GM12878 (cell line): ENCODE measurements around the gene FNDC8. TPM values are rescaled to one million over a fixed set of nuclear protein-coding genes. Genes with fewer than 3 reads are reported as not detected.

Experiments used
- ATAC-seq: fragments of 200-7000 bp; cut with Tn5 transposase; 3 replicates; pipeline ENCODE4 v1.9.1; 2020; ENCODE audit warnings: mild to moderate bottlenecking, moderate library complexity
- BruUV-seq: library from RNA; stranded (reverse); fragments of 400-500 nt; replicated peaks from 2 replicates; lab custom pipeline; 2021; lab: Mats Ljungman, UMichigan
- CTCF ChIA-PET: fragments of 300-600 bp; sonication (Branson Sonifier 250); formaldehyde crosslinking; extraction: SDS; loops from one replicate; lab custom pipeline; 2021; ENCODE audit warnings: inconsistent platforms; lab: Yijun Ruan, JAX
- POLR2A ChIA-PET: fragments of 350-600 bp; formaldehyde crosslinking; extraction: SDS; loops from one replicate; lab custom pipeline; 2021; ENCODE audit warnings: inconsistent platforms; lab: Charles Lee
- RAD21 ChIA-PET: fragments of 300-600 bp; sonication (Branson Sonifier 250); formaldehyde crosslinking; loops from one replicate; lab custom pipeline; 2023; ENCODE audit warnings: antibody characterized with exemption; ENCODE audit not compliant: unreplicated experiment; lab: Charles Lee
- SMC1A ChIA-PET: fragments of 300-600 bp; sonication (Branson Sonifier 250); formaldehyde crosslinking; loops from one replicate; lab custom pipeline; 2023; ENCODE audit not compliant: unreplicated experiment, uncharacterized antibody; lab: Charles Lee
- DNase-seq: peaks from one replicate; pipeline ENCODE4 v3.0.0-alpha.2; 2011; ENCODE audit warnings: low read depth, low spot score
- FAIRE-seq: peaks from 3 replicates; lab custom pipeline; 2011; peaks lifted over from hg19 to GRCh38; lab: Jason Lieb, UNC
- H2AFZ ChIP-seq: 2 replicates; pipeline ENCODE4 v1.6.0; 2011; ENCODE audit warnings: low read depth, low read length, control low read depth; ENCODE audit not compliant: control insufficient read depth
- H3K27ac ChIP-seq: 2 replicates; pipeline ENCODE4 v1.5.1; 2011; ENCODE audit warnings: control low read depth; ENCODE audit not compliant: control insufficient read depth, insufficient read depth
- H3K27me3 ChIP-seq, 2 experiments: replicated peaks in 1 of 2; 2 replicates each; pipeline versions ENCODE4 v1.6.0 to v1.6.1; 2011; ENCODE audit warnings: low read length in 1 of 2; ENCODE audit not compliant: control insufficient read depth in 2 of 2, insufficient read depth in 2 of 2
- H3K36me3 ChIP-seq, 2 experiments: 2 replicates each; pipeline ENCODE4 v1.5.1; 2011; ENCODE audit warnings: low read length in 1 of 2; ENCODE audit not compliant: control insufficient read depth in 2 of 2, insufficient read depth in 2 of 2
- H3K4me1 ChIP-seq: 2 replicates; pipeline ENCODE4 v1.6.1; 2011; ENCODE audit warnings: mild to moderate bottlenecking, low read length, moderate library complexity, mixed read lengths; ENCODE audit not compliant: control insufficient read depth, insufficient read depth
- H3K4me2 ChIP-seq: 2 replicates; pipeline ENCODE4 v1.6.0; 2011; ENCODE audit warnings: control low read depth; ENCODE audit not compliant: control insufficient read depth, insufficient read depth
- H3K4me3 ChIP-seq: fragments of 200-600 bp; sonication (generic); 2 replicates; pipeline ENCODE4 v1.5.1; 2016
- H3K79me2 ChIP-seq: 2 replicates; pipeline ENCODE4 v1.6.0; 2011; ENCODE audit warnings: low read length; ENCODE audit not compliant: control insufficient read depth, insufficient read depth
- H3K9ac ChIP-seq: 2 replicates; pipeline ENCODE4 v1.8.0; 2011; ENCODE audit warnings: low read length, control low read depth, mixed read lengths; ENCODE audit not compliant: control insufficient read depth, insufficient read depth
- H3K9me3 ChIP-seq: replicated peaks from 3 replicates; pipeline ENCODE4 v1.5.1; 2011; ENCODE audit warnings: mild to moderate bottlenecking, low read length; ENCODE audit not compliant: control insufficient read depth, insufficient read depth
- H4K20me1 ChIP-seq: 2 replicates; pipeline ENCODE4 v1.6.0; 2011; ENCODE audit not compliant: control insufficient read depth, insufficient read depth
- CBX3 ChIP-seq: fragments of 200-600 bp; sonication (generic); IDR thresholded peaks from 2 replicates; pipeline ENCODE4 v1.6.1; 2016; ENCODE audit warnings: low read depth, borderline replicate concordance
- CHD1 ChIP-seq: IDR thresholded peaks from 2 replicates; pipeline ENCODE4 v1.6.1; 2012; ENCODE audit warnings: low read depth, low read length, improper control_type of control experiment
- CHD2 ChIP-seq: IDR thresholded peaks from 2 replicates; pipeline ENCODE4 v1.6.1; 2011; ENCODE audit warnings: low read depth, low read length, improper control_type of control experiment, borderline replicate concordance
- CREM ChIP-seq: IDR thresholded peaks from 2 replicates; pipeline ENCODE4 v1.6.1; 2014; ENCODE audit warnings: antibody characterized with exemption, low read depth
- EED ChIP-seq: sonication (generic); IDR thresholded peaks from 2 replicates; pipeline ENCODE4 v1.6.1; 2016; ENCODE audit warnings: antibody characterized with exemption, low read depth
- GABPA ChIP-seq: IDR thresholded peaks from 2 replicates; pipeline ENCODE4 v1.6.1; 2014; ENCODE audit warnings: antibody characterized with exemption, low read depth, mild to moderate bottlenecking, inconsistent platforms
- GATAD2B ChIP-seq: fragments of 450-650 bp; conservative IDR thresholded peaks from 2 replicates; pipeline ENCODE4 v1.6.1; 2017; ENCODE audit warnings: low read depth, mild to moderate bottlenecking, moderate library complexity
- IRF5 ChIP-seq: fragments of 450-650 bp; IDR thresholded peaks from 2 replicates; pipeline ENCODE4 v1.6.1; 2017; ENCODE audit warnings: borderline replicate concordance
- JUNB ChIP-seq: IDR thresholded peaks from 2 replicates; pipeline ENCODE4 v1.6.1; 2016; ENCODE audit warnings: antibody characterized with exemption, mild to moderate bottlenecking
- MXI1 ChIP-seq: fragments of 150-350 bp; IDR thresholded peaks from 2 replicates; pipeline ENCODE4 v1.6.1; 2011; ENCODE audit warnings: low read depth, mild to moderate bottlenecking, inconsistent platforms, low read length, improper control_type of control experiment
- NBN ChIP-seq: fragments of 450-650 bp; IDR thresholded peaks from 2 replicates; pipeline ENCODE4 v1.6.1; 2016
- NR2F1 ChIP-seq: fragments of 450-650 bp; conservative IDR thresholded peaks from 2 replicates; pipeline ENCODE4 v1.6.1; 2017; ENCODE audit warnings: mild to moderate bottlenecking
- RBBP5 ChIP-seq: fragments of 200-600 bp; sonication (generic); conservative IDR thresholded peaks from 2 replicates; pipeline ENCODE4 v1.6.1; 2016
- SIX5 ChIP-seq: IDR thresholded peaks from 2 replicates; pipeline ENCODE4 v1.6.1; 2011; ENCODE audit warnings: mild to moderate bottlenecking, low read depth, low read length, moderate library complexity; ENCODE audit not compliant: severe bottlenecking
- SMARCA5 ChIP-seq: fragments of 450-650 bp; IDR thresholded peaks from 2 replicates; pipeline ENCODE4 v1.6.1; 2017; ENCODE audit warnings: mild to moderate bottlenecking
- SP1 ChIP-seq: IDR thresholded peaks from one replicate; pipeline ENCODE4 v1.6.1; 2011; ENCODE audit warnings: low read depth, low read length
- TBL1XR1 ChIP-seq: IDR thresholded peaks from 2 replicates; pipeline ENCODE4 v1.6.1; 2012; ENCODE audit warnings: low read depth, low read length, improper control_type of control experiment
- WGBS: methylation state at CpG from one replicate; pipeline ENCODE4 v1.1.6; 2016; ENCODE audit warnings: low lambda C conversion rate; ENCODE audit not compliant: insufficient replicate concordance, insufficient coverage; ENCODE audit errors: missing lambda C conversion rate; 5-methylcytosine and 5-hydroxymethylcytosine counted together
- in situ Hi-C: fragments of 300-500 bp; cut with MboI; formaldehyde crosslinking; loops from 9 replicates; pipeline ENCODE4 v1.14.3; 2018; ENCODE audit warnings: mixed read lengths
- intact Hi-C: fragments of 100-400 bp; cut with micrococcal nuclease; formaldehyde crosslinking; loops from one replicate; pipeline ENCODE4 v1.14.2; 2022; ENCODE audit not compliant: unreplicated experiment
- polyA plus RNA-seq, 11 experiments: library from polyadenylated mRNA; depleted of rRNA in 4 of 11; unstranded in 6 of 11; stranded (reverse) in 5 of 11; fragments of >200 nt; fragmentation: Nextera tagmentation in 4 of 11; fragmentation: Illumina TruSeq in 1 of 11; extraction: Ambion mirVana in 4 of 11; extraction: Trizol in 1 of 11; gene quantifications; 1 replicate in 1 of 11; 2 replicates in 10 of 11; pipeline versions ENCODE4 v1.2.1 to v1.2.3, GENCODE V29; 2011 to 2016; ENCODE audit warnings: inconsistent platforms in 2 of 11, missing spikeins in 2 of 11, low read depth in 1 of 11
- total RNA-seq, 4 experiments: library from RNA; depleted of rRNA in 3 of 4; stranded (reverse); fragments of >200 nt in 3 of 4; fragmentation: Illumina TruSeq in 1 of 4; extraction: Trizol in 1 of 4; gene quantifications; 2 replicates each; pipeline versions ENCODE4 v1.2.1 to v1.2.3, GENCODE V29; 2013 to 2021

Gene FNDC8
- total and polyA plus RNA-seq, 10 of the 15 experiments (the other 5 are each of a cell fraction or from before 2014, with no cell fraction given) = 0.06 to 0.15 (median 0.11) TPM; not detected in 7

DNA sequence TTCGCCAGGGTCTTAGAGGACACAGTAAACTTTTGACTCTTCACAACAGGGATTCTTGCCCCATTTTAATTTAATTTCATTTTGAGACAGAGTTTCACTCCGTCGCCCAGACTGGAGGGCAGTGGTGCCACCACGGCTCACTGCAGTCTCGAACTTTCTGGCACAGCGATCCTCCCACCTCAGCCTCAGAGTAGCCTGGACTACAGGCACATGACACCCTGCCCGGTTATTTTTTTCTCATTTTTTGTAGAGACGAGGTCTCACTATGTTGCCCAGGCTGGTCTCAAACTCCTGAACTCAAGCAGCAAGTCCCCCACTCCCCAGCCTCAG is 21.0 kb downstream of the FNDC8 start:
- no peak for TF ChIP-seq NBN
- TF ChIP-seq CBX3 = no peak
- TF ChIP-seq MXI1 = no peak
- no peak for TF ChIP-seq JUNB
- TF ChIP-seq EED = no peak
- no peak for TF ChIP-seq TBL1XR1
- Histone ChIP-seq H3K4me1 (no peaks in the 10 kb centered on the region), H3K4me2 (no peak overlapping the region), H3K27me3 (peaks cover 0 to 2% of the 10 kb centered on the region in 2 experiments; a peak in 1 of 4 replicates), H4K20me1 (no peaks in the 10 kb centered on the region), H3K9me3 (no peaks in the 10 kb centered on the region), H3K9ac (no peak overlapping the region), H3K27ac (no peak overlapping the region), H3K79me2 (peaks cover 24% of the 10 kb centered on the region), H2AFZ (no peak overlapping the region), H3K4me3 (no peak overlapping the region), H3K36me3 (peaks cover 2 to 4% of the 10 kb centered on the region in 2 experiments; a peak in 3 of 4 replicates)
- ChIA-PET SMC1A (interaction anchor here (1.8 kb wide), 1 partner anchor 697 kb away, joined by 4 read pairs; no protein-coding TSS in a partner anchor), POLR2A (interaction anchor here (0.7 kb wide), 1 partner anchor 111 kb away, joined by 3 read pairs; no protein-coding TSS in a partner anchor), CTCF (interaction anchor here (0.6 to 3.5 kb wide), 3 partner anchors 23 to 179 kb away, joined by 3 to 18 read pairs (median 3); partner anchors contain the start of gene RAD51D), RAD21 (no interaction called here)
- DNase-seq (no peak), ATAC-seq (no peak; the same call in 2 of the 3 replicates), FAIRE-seq (no peak)
- no TSS peak for BruUV-seq
- in situ Hi-C loops = no loop called here
- WGBS = 61% methylated on average over 8 of the region's 8 CpGs
- intact Hi-C loops = loop anchor here (10.0 kb wide), 1 partner anchor 392 kb away; the partner anchor contains the start of gene SLFN12L

GRCh38 chr17:35144840-35145239 is 23.4 kb downstream of the FNDC8 start:
- TF ChIP-seq CHD1 (no peak), NR2F1 (no peak), IRF5 (no peak), TBL1XR1 (no peak), SP1 (no peak), CREM (no peak), GATAD2B (no peak), SMARCA5 (no peak), JUNB (no peak), SIX5 (no peak), CHD2 (no peak), RBBP5 (no peak), GABPA (no peak)
- Histone ChIP-seq H3K4me1 (no peaks in the 10 kb centered on the region), H3K27ac (no peak overlapping the region), H3K4me2 (no peak overlapping the region), H3K9ac (no peak overlapping the region), H3K4me3 (no peak overlapping the region), H4K20me1 (no peaks in the 10 kb centered on the region), H3K36me3 (peaks cover 0 to 1% of the 10 kb centered on the region in 2 experiments; a peak in 1 of 4 replicates), H2AFZ (no peak overlapping the region), H3K9me3 (no peaks in the 10 kb centered on the region), H3K79me2 (peaks cover 20% of the 10 kb centered on the region), H3K27me3 (peaks cover 0 to 2% of the 10 kb centered on the region in 2 experiments; a peak in 1 of 4 replicates)
- no TSS peak for BruUV-seq
- ChIA-PET POLR2A (no interaction called here), CTCF (interaction anchor here (1.0 to 1.3 kb wide), 2 partner anchors 25 to 166 kb away, joined by 3 read pairs; partner anchors contain the start of gene RAD51D), RAD21 (no interaction called here), SMC1A (no interaction called here)
- FAIRE-seq (no peak), ATAC-seq (no peak), DNase-seq (no peak)
- intact Hi-C loops = loop anchor here (10.0 kb wide), 1 partner anchor 390 kb away; the partner anchor contains the start of gene SLFN12L
- 44% methylated on average over 4 of the region's 4 CpGs for WGBS
- in situ Hi-C loops = no loop called here
